Lung (tissue), 12 donors: Measurements from ENCODE around the gene PRKD3. TPM values are rescaled to one million over a fixed set of nuclear protein-coding genes. Genes with fewer than 3 reads are reported as not detected.

ENCODE experiments used
- ATAC-seq: fragments of 200-7000 bp; cut with Tn5 transposase; one replicate; pipeline ENCODE4 v1.9.1; 2020; ENCODE audit warnings: moderate number of reproducible peaks; ENCODE audit not compliant: insufficient read depth, low FRiP score
- DNase-seq, 3 donors: peaks; one replicate each; pipeline ENCODE4 v3.0.0-alpha.2; 2013 to 2017
- H3K27ac ChIP-seq, 2 donors: one replicate each; pipeline ENCODE4 v1.5.1; 2013; ENCODE audit warnings: mild to moderate bottlenecking in 2 of 2, moderate library complexity in 2 of 2, control low read depth in 1 of 2, inconsistent platforms in 1 of 2, low read depth in 1 of 2, low read length in 1 of 2
- H3K27me3 ChIP-seq, 3 donors: one replicate each; pipeline ENCODE4 v1.5.1; 2013; ENCODE audit warnings: low read length in 2 of 3; ENCODE audit not compliant: control insufficient read depth in 3 of 3, insufficient read depth in 3 of 3
- H3K36me3 ChIP-seq, 4 donors: one replicate each; pipeline ENCODE4 v1.5.1; 2013; ENCODE audit warnings: low read length in 4 of 4, mild to moderate bottlenecking in 1 of 4, moderate library complexity in 1 of 4; ENCODE audit not compliant: control insufficient read depth in 4 of 4, insufficient read depth in 4 of 4
- H3K4me1 ChIP-seq, 5 donors: one replicate each; pipeline ENCODE4 v1.5.1; 2013; ENCODE audit warnings: low read length in 5 of 5, mild to moderate bottlenecking in 2 of 5, moderate library complexity in 1 of 5; ENCODE audit not compliant: control insufficient read depth in 5 of 5, insufficient read depth in 5 of 5
- H3K4me3 ChIP-seq: one replicate; pipeline ENCODE4 v1.5.1; 2013; ENCODE audit warnings: mild to moderate bottlenecking, control low read depth, moderate library complexity
- H3K9ac ChIP-seq, 2 donors: one replicate each; pipeline ENCODE4 v1.5.1; 2013; ENCODE audit warnings: low read length in 2 of 2, control low read depth in 1 of 2; ENCODE audit not compliant: insufficient read depth in 1 of 2
- H3K9me3 ChIP-seq, 4 donors: one replicate each; pipeline ENCODE4 v1.5.1; 2013; ENCODE audit warnings: low read length in 3 of 4, mild to moderate bottlenecking in 1 of 4, moderate library complexity in 1 of 4; ENCODE audit not compliant: control insufficient read depth in 4 of 4, insufficient read depth in 3 of 4
- WGBS, 2 donors: extraction: QIAGEN DNeasy Blood & Tissue Kit; methylation state at CpG; one replicate each; pipeline ENCODE4 v1.1.7; 2013; 5-methylcytosine and 5-hydroxymethylcytosine counted together
- polyA plus RNA-seq, 2 donors: library from polyadenylated mRNA; stranded (reverse); fragments of 200-250 nt; gene quantifications; one replicate each; pipeline ENCODE4 v1.2.1, GENCODE V29; 2013
- total RNA-seq, 2 donors: library from RNA; depleted of rRNA in 1 of 2; stranded (reverse); fragments of >200 nt in 1 of 2; gene quantifications; one replicate each; pipeline ENCODE4 v1.2.1, GENCODE V29; 2014 to 2021
- TF ChIP-seq, protein P1 (sequence below): IDR thresholded peaks from 2 replicates; pipeline ENCODE4 v1.5.1; 2012; ENCODE audit warnings: mild to moderate bottlenecking; ENCODE audit errors: control extremely low read depth, extremely low read depth
- donor health status: control.
- donor health status: control.
- donor health status: Bipolar disorder and iron deficiency.
- donor health status: healthy.
- donor health status: DM: yes; HTN: yes; CAD: no.

PRKD3 gene
- total and polyA plus RNA-seq, 4 donors: 6.4 to 60.8 (median 22.5) TPM

DNA sequence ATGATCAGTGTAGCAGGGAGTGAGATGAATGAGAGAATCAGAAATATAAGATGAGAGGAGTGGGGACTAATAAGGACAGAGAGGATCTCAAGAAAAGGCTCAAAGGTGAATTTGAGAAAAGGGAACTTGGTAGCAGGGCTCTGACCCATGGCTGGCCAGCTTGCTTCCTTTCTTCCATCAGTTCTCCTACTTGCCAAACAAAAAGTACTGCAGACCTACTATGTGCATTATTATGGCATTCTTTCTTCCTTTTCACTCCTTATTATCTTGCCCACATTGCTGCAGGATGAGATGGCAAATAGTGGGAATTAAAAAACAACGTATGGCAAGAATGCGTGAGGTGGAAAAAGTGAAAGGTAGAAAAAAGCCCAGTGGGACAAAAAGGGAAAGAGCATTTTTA, 33.0 kb downstream of the PRKD3 start:
- DNase-seq (no peak), ATAC-seq (no peak)
- 94 to 95% methylated on average over 2 of the region's 2 CpGs for WGBS, 2 donors
- no peaks in the 10 kb centered on the region for H3K27me3 ChIP-seq
- H3K36me3 ChIP-seq: peaks cover 3 to 19% (median 10%) of the 10 kb centered on the region in 4 donors
- H3K9me3 ChIP-seq: no peaks in the 10 kb centered on the region
- H3K4me1 ChIP-seq: peaks cover 0 to 1% (median 0%) of the 10 kb centered on the region in 5 donors
- H3K27ac ChIP-seq: no peak overlapping the region
- H3K4me3 ChIP-seq: no peak overlapping the region
- TF ChIP-seq, protein P1, sequence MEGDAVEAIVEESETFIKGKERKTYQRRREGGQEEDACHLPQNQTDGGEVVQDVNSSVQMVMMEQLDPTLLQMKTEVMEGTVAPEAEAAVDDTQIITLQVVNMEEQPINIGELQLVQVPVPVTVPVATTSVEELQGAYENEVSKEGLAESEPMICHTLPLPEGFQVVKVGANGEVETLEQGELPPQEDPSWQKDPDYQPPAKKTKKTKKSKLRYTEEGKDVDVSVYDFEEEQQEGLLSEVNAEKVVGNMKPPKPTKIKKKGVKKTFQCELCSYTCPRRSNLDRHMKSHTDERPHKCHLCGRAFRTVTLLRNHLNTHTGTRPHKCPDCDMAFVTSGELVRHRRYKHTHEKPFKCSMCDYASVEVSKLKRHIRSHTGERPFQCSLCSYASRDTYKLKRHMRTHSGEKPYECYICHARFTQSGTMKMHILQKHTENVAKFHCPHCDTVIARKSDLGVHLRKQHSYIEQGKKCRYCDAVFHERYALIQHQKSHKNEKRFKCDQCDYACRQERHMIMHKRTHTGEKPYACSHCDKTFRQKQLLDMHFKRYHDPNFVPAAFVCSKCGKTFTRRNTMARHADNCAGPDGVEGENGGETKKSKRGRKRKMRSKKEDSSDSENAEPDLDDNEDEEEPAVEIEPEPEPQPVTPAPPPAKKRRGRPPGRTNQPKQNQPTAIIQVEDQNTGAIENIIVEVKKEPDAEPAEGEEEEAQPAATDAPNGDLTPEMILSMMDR: no peak
- no peak overlapping the region for H3K9ac ChIP-seq

DNA sequence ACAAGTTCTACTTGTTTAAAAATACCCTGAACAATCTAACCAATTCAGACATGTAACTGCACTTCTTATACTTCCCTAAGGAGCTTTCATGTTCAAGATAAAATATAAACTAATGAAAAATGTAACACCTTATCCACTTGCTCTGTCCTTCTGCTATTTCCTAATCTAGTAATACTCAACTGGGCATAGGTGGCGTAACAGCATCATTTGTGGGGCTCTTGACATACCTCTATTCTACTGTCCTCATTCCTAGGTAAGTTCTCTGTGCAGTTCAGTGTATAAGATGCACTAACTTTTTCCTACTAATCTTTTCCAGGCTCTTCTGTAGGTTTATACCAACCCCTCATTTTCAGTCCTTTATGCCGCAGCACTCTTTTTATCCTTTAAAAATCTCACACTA, 36.7 kb downstream of the PRKD3 start:
- Histone ChIP-seq H3K27me3 (no peaks in the 10 kb centered on the region), H3K36me3 (peaks cover 4 to 28% (median 10%) of the 10 kb centered on the region in 4 donors), H3K9me3 (no peaks in the 10 kb centered on the region), H3K27ac (no peak overlapping the region), H3K9ac (no peak overlapping the region), H3K4me1 (no peaks in the 10 kb centered on the region), H3K4me3 (no peak overlapping the region)
- TF ChIP-seq, protein P1: no peak
- peak in 1 of 3 donors; percentile 16 for DNase-seq
- WGBS, 2 donors: 86 to 90% methylated on average over 2 of the region's 2 CpGs
- peak; percentile 34 for ATAC-seq

DNA sequence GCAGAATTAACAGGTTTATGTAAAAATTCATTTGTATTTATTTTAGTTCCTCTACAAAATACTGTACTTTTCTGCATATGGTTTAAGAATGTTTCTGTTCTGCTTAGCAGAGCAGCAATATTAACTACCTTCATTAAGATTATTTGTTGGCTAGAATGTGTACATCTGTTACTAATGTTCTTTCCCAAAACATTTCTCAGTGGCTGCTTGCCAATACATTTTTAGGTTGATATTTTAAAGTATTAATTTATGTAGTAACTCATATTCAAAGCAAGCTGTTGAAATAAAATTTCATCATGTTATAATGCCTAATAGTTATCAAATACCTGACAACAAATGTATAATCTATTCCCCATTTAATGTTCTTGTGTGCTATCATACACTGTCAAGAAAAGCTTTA, 40.3 kb downstream of the PRKD3 start:
- Histone ChIP-seq H3K36me3 (peaks cover 3 to 42% (median 10%) of the 10 kb centered on the region in 4 donors), H3K9ac (no peak overlapping the region), H3K9me3 (no peaks in the 10 kb centered on the region), H3K4me3 (no peak overlapping the region), H3K27me3 (no peaks in the 10 kb centered on the region), H3K27ac (no peak overlapping the region), H3K4me1 (no peaks in the 10 kb centered on the region)
- DNase-seq: peak in 2 of 3 donors; percentile 33 to 34
- ATAC-seq: no peak
- TF ChIP-seq, protein P1: no peak

DNA sequence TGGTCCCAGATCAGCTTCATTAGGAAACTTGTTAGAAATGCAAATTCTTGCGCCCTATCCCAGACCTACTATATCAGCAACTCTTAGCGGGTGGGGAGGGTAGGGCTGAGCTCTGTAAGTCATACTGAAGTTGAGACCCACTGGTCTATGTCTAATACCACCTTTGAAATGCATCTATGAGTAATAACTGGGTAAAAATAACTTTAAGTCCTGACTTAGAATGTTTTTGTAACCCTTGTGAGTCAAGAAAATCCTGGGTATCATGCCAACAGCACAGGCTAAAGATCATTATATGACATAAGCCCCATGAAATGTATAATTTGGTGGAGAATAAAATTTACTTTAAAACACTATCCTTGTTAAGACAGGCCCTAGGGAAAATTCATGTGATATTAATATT, 41.4 kb downstream of the PRKD3 start:
- DNase-seq (no peak), ATAC-seq (no peak)
- peaks cover 3 to 37% (median 10%) of the 10 kb centered on the region in 4 donors for H3K36me3 ChIP-seq
- H3K4me3 ChIP-seq: no peak overlapping the region
- WGBS, 2 donors: 94 to 97% methylated on average over 2 of the region's 2 CpGs
- H3K9me3 ChIP-seq: no peaks in the 10 kb centered on the region
- TF ChIP-seq, protein P1: no peak
- peak overlapping the region in 1 of 2 donors; percentile 22 for H3K27ac ChIP-seq
- no peaks in the 10 kb centered on the region for H3K4me1 ChIP-seq
- H3K27me3 ChIP-seq: no peaks in the 10 kb centered on the region
- no peak overlapping the region for H3K9ac ChIP-seq
